Ishikawa (cell line): ENCODE measurements around the gene SPOCK1.

Experiments
- CEBPB ChIP-seq: IDR thresholded peaks from 2 replicates; pipeline ENCODE4 v1.6.1; 2012
- CREB1 ChIP-seq: IDR thresholded peaks from 2 replicates; pipeline ENCODE4 v1.6.1; 2012; ENCODE audit warnings: low read depth
- EGR1 ChIP-seq: IDR thresholded peaks from 2 replicates; pipeline ENCODE4 v1.6.1; 2012
- EP300 ChIP-seq: IDR thresholded peaks from 2 replicates; pipeline ENCODE4 v1.6.1; 2012; ENCODE audit warnings: borderline replicate concordance
- FOXM1 ChIP-seq: IDR thresholded peaks from 2 replicates; pipeline ENCODE4 v1.6.1; 2012; ENCODE audit warnings: low read depth, borderline replicate concordance
- NFIC ChIP-seq: IDR thresholded peaks from 2 replicates; pipeline ENCODE4 v1.6.1; 2012
- RAD21 ChIP-seq: IDR thresholded peaks from 2 replicates; pipeline ENCODE4 v1.6.1; 2012; ENCODE audit warnings: low read depth
- TAF1 ChIP-seq: IDR thresholded peaks from 2 replicates; pipeline ENCODE4 v1.6.1; 2012; ENCODE audit warnings: low read depth, mild to moderate bottlenecking
- TCF12 ChIP-seq: IDR thresholded peaks from 2 replicates; pipeline ENCODE4 v1.6.1; 2012; ENCODE audit warnings: low read depth
- TEAD4 ChIP-seq: IDR thresholded peaks from 2 replicates; pipeline ENCODE4 v1.6.1; 2012
- YY1 ChIP-seq: IDR thresholded peaks from 2 replicates; pipeline ENCODE4 v1.6.1; 2012; ENCODE audit warnings: low read depth
- ZBTB7A ChIP-seq: IDR thresholded peaks from 2 replicates; pipeline ENCODE4 v1.6.1; 2012; ENCODE audit warnings: low read depth
- TF ChIP-seq, protein P1 (sequence below): IDR thresholded peaks from 2 replicates; pipeline ENCODE4 v1.6.1; 2012; ENCODE audit warnings: low read depth, mild to moderate bottlenecking
- TF ChIP-seq, protein P2 (sequence below): IDR thresholded peaks from 2 replicates; pipeline ENCODE4 v1.6.1; 2012
- TF ChIP-seq, protein P3 (sequence below): IDR thresholded peaks from 2 replicates; pipeline ENCODE4 v1.6.1; 2012

Gene SPOCK1

GRCh38 chr5:137453483-137454080 is 45.5 kb downstream of the SPOCK1 start:
- TF ChIP-seq, protein P1, sequence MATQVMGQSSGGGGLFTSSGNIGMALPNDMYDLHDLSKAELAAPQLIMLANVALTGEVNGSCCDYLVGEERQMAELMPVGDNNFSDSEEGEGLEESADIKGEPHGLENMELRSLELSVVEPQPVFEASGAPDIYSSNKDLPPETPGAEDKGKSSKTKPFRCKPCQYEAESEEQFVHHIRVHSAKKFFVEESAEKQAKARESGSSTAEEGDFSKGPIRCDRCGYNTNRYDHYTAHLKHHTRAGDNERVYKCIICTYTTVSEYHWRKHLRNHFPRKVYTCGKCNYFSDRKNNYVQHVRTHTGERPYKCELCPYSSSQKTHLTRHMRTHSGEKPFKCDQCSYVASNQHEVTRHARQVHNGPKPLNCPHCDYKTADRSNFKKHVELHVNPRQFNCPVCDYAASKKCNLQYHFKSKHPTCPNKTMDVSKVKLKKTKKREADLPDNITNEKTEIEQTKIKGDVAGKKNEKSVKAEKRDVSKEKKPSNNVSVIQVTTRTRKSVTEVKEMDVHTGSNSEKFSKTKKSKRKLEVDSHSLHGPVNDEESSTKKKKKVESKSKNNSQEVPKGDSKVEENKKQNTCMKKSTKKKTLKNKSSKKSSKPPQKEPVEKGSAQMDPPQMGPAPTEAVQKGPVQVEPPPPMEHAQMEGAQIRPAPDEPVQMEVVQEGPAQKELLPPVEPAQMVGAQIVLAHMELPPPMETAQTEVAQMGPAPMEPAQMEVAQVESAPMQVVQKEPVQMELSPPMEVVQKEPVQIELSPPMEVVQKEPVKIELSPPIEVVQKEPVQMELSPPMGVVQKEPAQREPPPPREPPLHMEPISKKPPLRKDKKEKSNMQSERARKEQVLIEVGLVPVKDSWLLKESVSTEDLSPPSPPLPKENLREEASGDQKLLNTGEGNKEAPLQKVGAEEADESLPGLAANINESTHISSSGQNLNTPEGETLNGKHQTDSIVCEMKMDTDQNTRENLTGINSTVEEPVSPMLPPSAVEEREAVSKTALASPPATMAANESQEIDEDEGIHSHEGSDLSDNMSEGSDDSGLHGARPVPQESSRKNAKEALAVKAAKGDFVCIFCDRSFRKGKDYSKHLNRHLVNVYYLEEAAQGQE: peak; percentile 91
- TF ChIP-seq CEBPB: 0 out of 2 replicates have a peak, but pooled peaks have one; percentile 22
- peak; percentile 57 for TF ChIP-seq TEAD4
- TF ChIP-seq CREB1: no peak
- TF ChIP-seq EGR1: no peak

- no peak for TF ChIP-seq NFIC
- TF ChIP-seq, protein P2, sequence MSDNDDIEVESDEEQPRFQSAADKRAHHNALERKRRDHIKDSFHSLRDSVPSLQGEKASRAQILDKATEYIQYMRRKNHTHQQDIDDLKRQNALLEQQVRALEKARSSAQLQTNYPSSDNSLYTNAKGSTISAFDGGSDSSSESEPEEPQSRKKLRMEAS: no peak
- TF ChIP-seq, protein P3, sequence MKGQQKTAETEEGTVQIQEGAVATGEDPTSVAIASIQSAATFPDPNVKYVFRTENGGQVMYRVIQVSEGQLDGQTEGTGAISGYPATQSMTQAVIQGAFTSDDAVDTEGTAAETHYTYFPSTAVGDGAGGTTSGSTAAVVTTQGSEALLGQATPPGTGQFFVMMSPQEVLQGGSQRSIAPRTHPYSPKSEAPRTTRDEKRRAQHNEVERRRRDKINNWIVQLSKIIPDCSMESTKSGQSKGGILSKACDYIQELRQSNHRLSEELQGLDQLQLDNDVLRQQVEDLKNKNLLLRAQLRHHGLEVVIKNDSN: no peak
- no peak for TF ChIP-seq YY1
- no peak for TF ChIP-seq FOXM1
- no peak for TF ChIP-seq EP300
- TF ChIP-seq ZBTB7A: no peak
- TF ChIP-seq CEBPB: no peak
- TF ChIP-seq RAD21: no peak
- no peak for TF ChIP-seq EGR1
- no peak for TF ChIP-seq TCF12
- no peak for TF ChIP-seq TAF1
- no peak for TF ChIP-seq TEAD4
- no peak for TF ChIP-seq CREB1
- TF ChIP-seq, protein P1: no peak
Observed at GRCh38 chr5:137450759-137451158, 48.4 kb downstream of the SPOCK1 start.

- TF ChIP-seq, protein P3: no peak
- no peak for TF ChIP-seq CEBPB
- no peak for TF ChIP-seq TCF12
- no peak for TF ChIP-seq TEAD4
- no peak for TF ChIP-seq YY1
- TF ChIP-seq NFIC: no peak
- no peak for TF ChIP-seq FOXM1
- TF ChIP-seq RAD21: no peak
- no peak for TF ChIP-seq TAF1
- no peak for TF ChIP-seq ZBTB7A
Observed at GRCh38 chr5:137448868-137449267, 50.3 kb downstream of the SPOCK1 start.

DNA sequence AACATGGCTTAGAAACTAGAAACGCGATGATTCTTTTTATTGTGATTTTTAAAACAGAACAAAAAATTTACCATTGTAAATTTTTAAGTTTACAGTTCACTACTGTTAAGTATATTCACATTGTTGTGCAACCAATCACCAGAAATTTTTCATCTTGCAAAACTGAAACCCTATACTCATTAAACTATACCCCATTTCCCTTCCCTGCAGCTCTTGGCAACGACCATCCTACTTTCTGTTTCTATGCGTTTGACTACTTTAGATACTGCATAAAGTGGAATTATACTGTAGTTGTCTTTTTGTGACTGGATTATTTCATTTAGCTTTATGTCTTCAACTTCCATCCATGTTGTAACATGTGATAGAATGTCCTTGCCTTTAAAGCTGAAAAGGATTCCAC is 52.5 kb downstream of the SPOCK1 start:
- TF ChIP-seq CREB1 (no peak), NFIC (no peak), CEBPB (no peak), YY1 (no peak), FOXM1 (no peak), RAD21 (no peak), EGR1 (no peak), TCF12 (no peak), TAF1 (no peak), ZBTB7A (no peak), TEAD4 (no peak), EP300 (no peak)
- TF ChIP-seq, protein P3: no peak
- TF ChIP-seq, protein P2: no peak
- TF ChIP-seq, protein P1: no peak
